Endothelial cell of umbilical vein (primary cell): ENCODE data around the gene PFDN4. TPM values are rescaled to one million over a fixed set of nuclear protein-coding genes. Genes with fewer than 3 reads are reported as not detected.

Source experiments
- BruUV-seq: library from RNA; stranded (reverse); fragments of 400-500 nt; replicated peaks from 2 replicates; lab custom pipeline; 2021; lab: Mats Ljungman, UMichigan
- CTCF ChIA-PET: fragments of 300-600, 350-600 bp; sonication (Branson Sonifier 250); formaldehyde crosslinking; loops from one replicate; lab custom pipeline; 2021; ENCODE audit warnings: antibody characterized with exemption, inconsistent platforms; lab: Charles Lee
- POLR2A ChIA-PET: fragments of 300-600, 350-600 bp; sonication (Branson Sonifier 250); formaldehyde crosslinking; loops from one replicate; lab custom pipeline; 2021; ENCODE audit warnings: antibody characterized with exemption, inconsistent platforms; lab: Charles Lee
- DNase-seq: peaks from one replicate; pipeline ENCODE4 v3.0.0-alpha.2; 2011; ENCODE audit warnings: low read depth, low spot score
- FAIRE-seq: peaks from 2 replicates; lab custom pipeline; 2011; peaks lifted over from hg19 to GRCh38; lab: Jason Lieb, UNC
- H2AFZ ChIP-seq: 2 replicates; pipeline ENCODE4 v1.6.0; 2012; ENCODE audit warnings: low read depth, low read length, control low read depth, inconsistent platforms
- H3K27ac ChIP-seq: 2 replicates; pipeline ENCODE4 v1.5.1; 2011; ENCODE audit warnings: low read depth, mild to moderate bottlenecking, control low read depth, low read length, moderate library complexity; ENCODE audit not compliant: insufficient read depth
- H3K27me3 ChIP-seq, 2 experiments: 2 replicates each; pipeline versions ENCODE4 v1.6.0 to v1.6.1; 2011; ENCODE audit warnings: low read length in 2 of 2, mixed read lengths in 1 of 2; ENCODE audit not compliant: control insufficient read depth in 2 of 2, insufficient read depth in 2 of 2
- H3K36me3 ChIP-seq, 2 experiments: 2 replicates in 1 of 2; 3 replicates in 1 of 2; pipeline ENCODE4 v1.5.1; 2011; ENCODE audit warnings: low read length in 2 of 2, mild to moderate bottlenecking in 1 of 2, moderate library complexity in 1 of 2; ENCODE audit not compliant: control insufficient read depth in 2 of 2, insufficient read depth in 2 of 2; ENCODE audit errors: extremely low read depth in 1 of 2
- H3K4me1 ChIP-seq: 3 replicates; pipeline ENCODE4 v1.5.1; 2011; ENCODE audit warnings: mild to moderate bottlenecking, low read length; ENCODE audit not compliant: control insufficient read depth, insufficient read depth; ENCODE audit errors: extremely low read depth
- H3K4me2 ChIP-seq: 2 replicates; pipeline ENCODE4 v1.6.1; 2011; ENCODE audit warnings: low read length, control low read depth, mixed read lengths; ENCODE audit not compliant: insufficient read depth
- H3K4me3 ChIP-seq, 3 experiments: fragments of 200-600 bp in 1 of 3; sonication (generic), shearing (Covaris generic) in 1 of 3; replicated peaks in 1 of 3; 2 replicates each; pipeline ENCODE4 v1.5.1; 2011 to 2016; ENCODE audit warnings: control low read depth in 3 of 3, low read length in 3 of 3, mild to moderate bottlenecking in 2 of 3, inconsistent platforms in 1 of 3, low read depth in 1 of 3, moderate library complexity in 1 of 3; ENCODE audit not compliant: insufficient read depth in 1 of 3
- H3K79me2 ChIP-seq: 2 replicates; pipeline ENCODE4 v1.6.0; 2012; ENCODE audit warnings: low read length, inconsistent platforms; ENCODE audit not compliant: control insufficient read depth, insufficient read depth
- H3K9ac ChIP-seq: replicated peaks from 2 replicates; pipeline ENCODE3; 2011; ENCODE audit warnings: low read length, control low read depth; ENCODE audit not compliant: insufficient read depth; ENCODE audit errors: extremely low read depth
- H3K9me1 ChIP-seq: replicated peaks from 3 replicates; pipeline ENCODE4 v1.6.0; 2011; ENCODE audit warnings: mild to moderate bottlenecking, low read length; ENCODE audit not compliant: control insufficient read depth, insufficient read depth; ENCODE audit errors: extremely low read depth
- H3K9me3 ChIP-seq: replicated peaks from 2 replicates; pipeline ENCODE4 v1.5.1; 2012; ENCODE audit warnings: low read length, inconsistent platforms; ENCODE audit not compliant: control insufficient read depth, insufficient read depth
- H4K20me1 ChIP-seq: replicated peaks from 2 replicates; pipeline ENCODE3; 2011; ENCODE audit warnings: mild to moderate bottlenecking, low read length; ENCODE audit not compliant: control insufficient read depth, insufficient read depth; ENCODE audit errors: extremely low read depth
- EZH2 ChIP-seq: IDR thresholded peaks from 2 replicates; pipeline ENCODE4 v1.6.1; 2012; ENCODE audit warnings: borderline replicate concordance, low read depth, mild to moderate bottlenecking, moderate library complexity, low read length, inconsistent platforms; ENCODE audit not compliant: severe bottlenecking
- FOS ChIP-seq: IDR thresholded peaks from 2 replicates; pipeline ENCODE4 v1.6.1; 2011; ENCODE audit warnings: mild to moderate bottlenecking, low read length, moderate library complexity, borderline replicate concordance; ENCODE audit not compliant: insufficient read depth
- GATA2 ChIP-seq: IDR thresholded peaks from 2 replicates; pipeline ENCODE4 v1.7.0; 2011; ENCODE audit warnings: low read depth, mild to moderate bottlenecking, moderate library complexity, mixed read lengths, low read length; ENCODE audit not compliant: insufficient read length, insufficient read depth
- JUN ChIP-seq: IDR thresholded peaks from 2 replicates; pipeline ENCODE4 v1.6.1; 2011; ENCODE audit warnings: borderline replicate concordance, low read depth; ENCODE audit not compliant: insufficient read length, insufficient read depth
- MYC ChIP-seq: IDR thresholded peaks from one replicate; pipeline ENCODE4 v1.6.1; 2011; ENCODE audit warnings: mild to moderate bottlenecking, low read depth, low read length
- POLR2A ChIP-seq: IDR thresholded peaks from 2 replicates; pipeline ENCODE4 v1.6.1; 2012; ENCODE audit warnings: low read depth, mild to moderate bottlenecking, control low read depth, low read length
- POLR2AphosphoS5 ChIP-seq: IDR thresholded peaks from 2 replicates; pipeline ENCODE4 v1.6.1; 2012; ENCODE audit warnings: low read depth, mild to moderate bottlenecking, control low read depth, low read length, moderate library complexity; ENCODE audit not compliant: insufficient read depth
- dilution Hi-C: fragments of 300-500 bp; cut with MboI; formaldehyde crosslinking; loops from one replicate; pipeline ENCODE4 v1.15.0; 2019; ENCODE audit warnings: low sequenced_read_pairs; ENCODE audit not compliant: extremely low pct_ligation_motif_present
- intact Hi-C: fragments of 100-400 bp; cut with micrococcal nuclease; formaldehyde crosslinking; loops from one replicate; pipeline ENCODE4 v1.10.0; 2022
- polyA plus RNA-seq, 4 experiments: library from polyadenylated mRNA; depleted of rRNA in 3 of 4; stranded (reverse) in 3 of 4; unstranded in 1 of 4; fragments of >200 nt; gene quantifications; 2 replicates each; pipeline versions ENCODE4 v1.2.1 to v1.2.3, GENCODE V29; 2011 to 2012; ENCODE audit warnings: missing spikeins in 1 of 4
- total RNA-seq: library from RNA; stranded (reverse); gene quantifications from 2 replicates; pipeline ENCODE4 v1.2.3, GENCODE V29; 2021
- TF ChIP-seq, protein P1 (sequence below): IDR thresholded peaks from 2 replicates; pipeline ENCODE4 v1.6.1; 2011; ENCODE audit not compliant: insufficient read depth, insufficient read length
- TF ChIP-seq, protein P2 (sequence below), 2 donors: IDR thresholded peaks; 1 replicate in 1 of 2; 2 replicates in 1 of 2; pipeline ENCODE4 v1.5.1; 2011; ENCODE audit warnings: low read length in 2 of 2, mild to moderate bottlenecking in 2 of 2, moderate library complexity in 2 of 2, control low read depth in 1 of 2, inconsistent platforms in 1 of 2, low read depth in 1 of 2; ENCODE audit not compliant: insufficient read depth in 1 of 2; ENCODE audit errors: extremely low read depth in 1 of 2

PFDN4 gene
- total and polyA plus RNA-seq, 2 donors (not counting 3 experiments of a cell fraction or from before 2014, with no cell fraction given) = 17.5 to 44.2 TPM

DNA sequence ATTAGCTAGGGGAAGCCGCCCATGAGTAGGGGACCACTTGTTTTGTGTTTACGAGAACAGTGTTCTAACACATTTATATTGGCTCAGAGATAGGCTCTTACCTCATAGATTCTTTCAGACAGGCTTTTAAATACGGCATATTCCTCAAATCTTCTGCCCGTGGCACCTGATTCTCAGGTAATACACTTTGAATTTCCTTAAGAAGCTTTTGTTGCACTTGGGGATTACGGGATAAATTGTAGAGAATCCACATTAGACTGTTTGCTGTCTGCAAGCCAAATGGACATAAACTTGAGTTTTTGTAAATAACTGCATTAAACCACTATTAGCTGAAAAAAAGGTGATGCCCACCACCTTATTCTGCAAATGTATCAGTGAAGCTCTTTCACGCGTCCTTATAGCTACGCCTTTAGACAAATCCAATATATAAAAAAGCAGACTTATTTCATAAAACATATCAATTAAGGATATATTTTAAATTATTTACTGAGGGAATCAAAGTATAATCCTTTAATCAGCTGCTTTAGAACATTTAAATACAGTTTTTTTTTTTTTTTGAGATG lies 49.0 kb upstream of the PFDN4 start:
- Histone ChIP-seq H3K4me2 (no peak overlapping the region), H3K9me3 (no peaks in the 10 kb centered on the region), H3K27ac (no peak overlapping the region), H3K4me3 (no peak overlapping the region), H3K27me3 (no peaks in the 10 kb centered on the region), H3K4me1 (no peaks in the 10 kb centered on the region), H3K36me3 (no peaks in the 10 kb centered on the region), H3K79me2 (no peaks in the 10 kb centered on the region), H4K20me1 (no peaks in the 10 kb centered on the region), H3K9ac (no peak overlapping the region), H3K9me1 (no peaks in the 10 kb centered on the region), H2AFZ (no peak overlapping the region)
- POLR2A ChIA-PET = no interaction called here
- CTCF ChIA-PET = interaction anchor here (1.5 kb wide), 1 partner anchor 17 kb away, joined by 5 read pairs; no protein-coding TSS in a partner anchor
- intact Hi-C loops (no loop called here), dilution Hi-C loops (no loop called here)
- no TSS peak for BruUV-seq
- no peak for DNase-seq
- no peak for TF ChIP-seq FOS
- no peak for TF ChIP-seq MYC
- TF ChIP-seq, protein P1, sequence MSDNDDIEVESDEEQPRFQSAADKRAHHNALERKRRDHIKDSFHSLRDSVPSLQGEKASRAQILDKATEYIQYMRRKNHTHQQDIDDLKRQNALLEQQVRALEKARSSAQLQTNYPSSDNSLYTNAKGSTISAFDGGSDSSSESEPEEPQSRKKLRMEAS = no peak
- no peak for TF ChIP-seq POLR2A
- no peak for TF ChIP-seq POLR2AphosphoS5
- TF ChIP-seq GATA2 = no peak
- TF ChIP-seq JUN = no peak
- no peak for TF ChIP-seq EZH2
- TF ChIP-seq, protein P2, sequence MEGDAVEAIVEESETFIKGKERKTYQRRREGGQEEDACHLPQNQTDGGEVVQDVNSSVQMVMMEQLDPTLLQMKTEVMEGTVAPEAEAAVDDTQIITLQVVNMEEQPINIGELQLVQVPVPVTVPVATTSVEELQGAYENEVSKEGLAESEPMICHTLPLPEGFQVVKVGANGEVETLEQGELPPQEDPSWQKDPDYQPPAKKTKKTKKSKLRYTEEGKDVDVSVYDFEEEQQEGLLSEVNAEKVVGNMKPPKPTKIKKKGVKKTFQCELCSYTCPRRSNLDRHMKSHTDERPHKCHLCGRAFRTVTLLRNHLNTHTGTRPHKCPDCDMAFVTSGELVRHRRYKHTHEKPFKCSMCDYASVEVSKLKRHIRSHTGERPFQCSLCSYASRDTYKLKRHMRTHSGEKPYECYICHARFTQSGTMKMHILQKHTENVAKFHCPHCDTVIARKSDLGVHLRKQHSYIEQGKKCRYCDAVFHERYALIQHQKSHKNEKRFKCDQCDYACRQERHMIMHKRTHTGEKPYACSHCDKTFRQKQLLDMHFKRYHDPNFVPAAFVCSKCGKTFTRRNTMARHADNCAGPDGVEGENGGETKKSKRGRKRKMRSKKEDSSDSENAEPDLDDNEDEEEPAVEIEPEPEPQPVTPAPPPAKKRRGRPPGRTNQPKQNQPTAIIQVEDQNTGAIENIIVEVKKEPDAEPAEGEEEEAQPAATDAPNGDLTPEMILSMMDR (IDR thresholded peaks at IDR 0.05; ENCODE audit: extremely low read depth in 1 of 2, insufficient read depth in 1 of 2, low read depth in 1 of 2, low read length in 2 of 2) = no peak
- no peak for FAIRE-seq
